H1 (cell line): ENCODE measurements around the gene ADGRA3. TPM values are rescaled to one million over a fixed set of nuclear protein-coding genes. Genes with fewer than 3 reads are reported as not detected.

Source experiments
- CTCF ChIA-PET: fragments of 300-600 bp; sonication (Branson Sonifier 250); formaldehyde crosslinking; loops from one replicate; lab custom pipeline; 2021; ENCODE audit not compliant: partially characterized antibody; lab: Charles Lee
- POLR2A ChIA-PET: fragments of 300-600 bp; sonication (Branson Sonifier 250); formaldehyde crosslinking; loops from one replicate; lab custom pipeline; 2021; ENCODE audit warnings: inconsistent platforms; ENCODE audit not compliant: partially characterized antibody; lab: Charles Lee
- DNase-seq, 2 experiments: peaks; one replicate each; pipeline versions ENCODE4 v3.0.0 to v3.0.0-alpha.2; 2010 to 2022; ENCODE audit warnings: low spot score in 2 of 2, low read depth in 1 of 2, mixed read lengths in 1 of 2
- FAIRE-seq: peaks from 2 replicates; lab custom pipeline; 2011; peaks lifted over from hg19 to GRCh38; lab: Jason Lieb, UNC
- H2AFZ ChIP-seq: 2 replicates; pipeline ENCODE4 v1.8.1; 2012; ENCODE audit warnings: low read length, inconsistent platforms
- H2AK5ac ChIP-seq: 2 replicates; pipeline ENCODE4 v1.6.1; 2013; ENCODE audit warnings: low read depth, low read length
- H2BK120ac ChIP-seq: replicated peaks from 2 replicates; pipeline ENCODE3; 2013; ENCODE audit warnings: low read depth, low read length, inconsistent platforms
- H2BK12ac ChIP-seq: 2 replicates; pipeline ENCODE4 v1.6.1; 2013; ENCODE audit warnings: low read depth, low read length
- H2BK15ac ChIP-seq: 2 replicates; pipeline ENCODE4 v1.6.1; 2013; ENCODE audit warnings: low read length
- H2BK20ac ChIP-seq: 2 replicates; pipeline ENCODE4 v1.6.1; 2013; ENCODE audit warnings: low read length
- H2BK5ac ChIP-seq: 2 replicates; pipeline ENCODE4 v1.6.1; 2013; ENCODE audit warnings: low read depth, low read length
- H3K14ac ChIP-seq: 2 replicates; pipeline ENCODE4 v1.6.1; 2013; ENCODE audit warnings: inconsistent platforms; ENCODE audit not compliant: insufficient read length
- H3K18ac ChIP-seq: 2 replicates; pipeline ENCODE4 v1.6.1; 2013; ENCODE audit warnings: low read length; ENCODE audit errors: extremely low read depth
- H3K23ac ChIP-seq: 2 replicates; pipeline ENCODE4 v1.6.1; 2013; ENCODE audit warnings: inconsistent platforms; ENCODE audit not compliant: insufficient read length
- H3K23me2 ChIP-seq: 2 replicates; pipeline ENCODE4 v1.6.1; 2013; ENCODE audit warnings: low read depth, low read length
- H3K27ac ChIP-seq: 2 replicates; pipeline ENCODE4 v1.6.1; 2011; ENCODE audit warnings: low read depth, low read length, inconsistent platforms
- H3K27me3 ChIP-seq, 4 experiments: replicated peaks in 1 of 4; 1 replicate in 1 of 4; 2 replicates in 3 of 4; pipeline versions ENCODE4 v1.6.1 to v1.8.1; 2011 to 2013; ENCODE audit warnings: low read length in 3 of 4, mild to moderate bottlenecking in 3 of 4, inconsistent platforms in 2 of 4, mixed read lengths in 2 of 4, moderate library complexity in 1 of 4; ENCODE audit not compliant: control insufficient read depth in 3 of 4, insufficient read depth in 3 of 4; ENCODE audit errors: extremely low read depth in 1 of 4
- H3K36me3 ChIP-seq, 4 experiments: 2 replicates each; pipeline versions ENCODE4 v1.6.1 to v1.8.1; 2011 to 2013; ENCODE audit warnings: mild to moderate bottlenecking in 4 of 4, low read length in 3 of 4, moderate library complexity in 2 of 4, control low read depth in 1 of 4, inconsistent platforms in 1 of 4; ENCODE audit not compliant: insufficient read depth in 4 of 4, control insufficient read depth in 2 of 4
- H3K4ac ChIP-seq: replicated peaks from 2 replicates; pipeline ENCODE3; 2013; ENCODE audit warnings: low read length, low read depth, mixed read lengths, inconsistent platforms; ENCODE audit not compliant: insufficient read length
- H3K4me1 ChIP-seq, 4 experiments: replicated peaks in 1 of 4; 1 replicate in 1 of 4; 2 replicates in 3 of 4; pipeline versions ENCODE4 v1.6.1 to v1.8.1; 2011 to 2013; ENCODE audit warnings: low read length in 3 of 4, inconsistent platforms in 2 of 4, mixed read lengths in 1 of 4; ENCODE audit not compliant: insufficient read depth in 4 of 4, control insufficient read depth in 3 of 4
- H3K4me2 ChIP-seq, 2 experiments: 2 replicates each; pipeline versions ENCODE4 v1.6.1 to v1.8.1; 2011 to 2013; ENCODE audit warnings: low read depth in 2 of 2, low read length in 2 of 2, control low read depth in 1 of 2, inconsistent platforms in 1 of 2, mild to moderate bottlenecking in 1 of 2; ENCODE audit not compliant: insufficient read depth in 1 of 2
- H3K4me3 ChIP-seq, 4 experiments: fragments of 200-600, 300-600 bp in 1 of 4; sonication (generic), shearing (Covaris generic), sonication (Bioruptor Twin) in 1 of 4; 2 replicates each; pipeline versions ENCODE4 v1.5.1 to v1.8.1; 2011 to 2016; ENCODE audit warnings: low read length in 4 of 4, low read depth in 3 of 4, control low read depth in 2 of 4, inconsistent platforms in 2 of 4, mild to moderate bottlenecking in 2 of 4, mixed read lengths in 1 of 4, moderate library complexity in 1 of 4; ENCODE audit not compliant: insufficient read depth in 2 of 4; ENCODE audit errors: extremely low read depth in 1 of 4
- H3K56ac ChIP-seq: replicated peaks from 2 replicates; pipeline ENCODE3; 2013; ENCODE audit warnings: low read depth, mild to moderate bottlenecking, mixed read lengths, low read length, inconsistent platforms; ENCODE audit not compliant: insufficient read length
- H3K79me1 ChIP-seq: 2 replicates; pipeline ENCODE4 v1.6.1; 2013; ENCODE audit warnings: low read depth, low read length, control low read depth
- H3K79me2 ChIP-seq, 2 experiments: 2 replicates each; pipeline versions ENCODE4 v1.6.1 to v1.8.1; 2012 to 2013; ENCODE audit warnings: low read length in 2 of 2, mild to moderate bottlenecking in 2 of 2, inconsistent platforms in 1 of 2; ENCODE audit not compliant: insufficient read depth in 2 of 2, control insufficient read depth in 1 of 2
- H3K9ac ChIP-seq, 4 experiments: replicated peaks in 1 of 4; 1 replicate in 1 of 4; 2 replicates in 3 of 4; pipeline versions ENCODE4 v1.6.1 to v1.8.1; 2011 to 2013; ENCODE audit warnings: low read depth in 3 of 4, low read length in 3 of 4, control low read depth in 2 of 4, mild to moderate bottlenecking in 2 of 4, moderate library complexity in 2 of 4, inconsistent platforms in 1 of 4; ENCODE audit errors: extremely low read depth in 1 of 4
- H3K9me3 ChIP-seq, 2 experiments: 2 replicates each; pipeline versions ENCODE4 v1.6.1 to v1.8.1; 2012 to 2013; ENCODE audit warnings: mild to moderate bottlenecking in 2 of 2, moderate library complexity in 2 of 2, control low read depth in 1 of 2, inconsistent platforms in 1 of 2, low read depth in 1 of 2, low read length in 1 of 2, mixed read lengths in 1 of 2; ENCODE audit not compliant: insufficient read depth in 2 of 2
- H4K20me1 ChIP-seq, 2 experiments: replicated peaks in 1 of 2; 2 replicates each; pipeline versions ENCODE3 to v1.8.1; 2011 to 2013; ENCODE audit warnings: inconsistent platforms in 2 of 2, low read length in 2 of 2, mild to moderate bottlenecking in 1 of 2; ENCODE audit not compliant: insufficient read depth in 2 of 2, control insufficient read depth in 1 of 2
- H4K5ac ChIP-seq: 2 replicates; pipeline ENCODE4 v1.6.1; 2013; ENCODE audit warnings: low read length, low read depth, mixed read lengths, inconsistent platforms; ENCODE audit not compliant: insufficient read length
- H4K8ac ChIP-seq: 2 replicates; pipeline ENCODE4 v1.8.0; 2013; ENCODE audit warnings: mild to moderate bottlenecking, moderate library complexity, low read length, inconsistent platforms; ENCODE audit not compliant: insufficient read depth; ENCODE audit errors: extremely low read depth
- H4K91ac ChIP-seq: replicated peaks from 2 replicates; pipeline ENCODE3; 2013; ENCODE audit warnings: low read length, mixed read lengths, inconsistent platforms; ENCODE audit not compliant: insufficient read length
- MAFK ChIP-seq: IDR thresholded peaks from 2 replicates; pipeline ENCODE4 v1.6.1; 2012; ENCODE audit warnings: low read depth, mild to moderate bottlenecking, improper control_type of control experiment, low read length
- TBP ChIP-seq: IDR thresholded peaks from 2 replicates; pipeline ENCODE4 v1.6.1; 2011; ENCODE audit warnings: low read depth, low read length, improper control_type of control experiment
- WGBS, 2 experiments: shearing (Covaris generic) in 1 of 2; methylation state at CpG; one replicate each; pipeline versions ENCODE4 v1.1.6 to v1.1.7; 2013 to 2015; ENCODE audit warnings: low lambda C conversion rate in 2 of 2, mixed read lengths in 2 of 2, inconsistent platforms in 1 of 2, low coverage in 1 of 2, missing lambda C conversion rate in 1 of 2; ENCODE audit not compliant: insufficient replicate concordance in 2 of 2, insufficient coverage in 1 of 2, insufficient read length in 1 of 2; ENCODE audit errors: extremely low coverage in 1 of 2, missing lambda C conversion rate in 1 of 2; 5-methylcytosine and 5-hydroxymethylcytosine counted together
- polyA plus RNA-seq, 7 experiments: library from polyadenylated mRNA; depleted of rRNA in 3 of 7; stranded (reverse) in 5 of 7; unstranded in 2 of 7; fragments of >200 nt in 5 of 7; fragments of 200-250 nt in 2 of 7; gene quantifications; 1 replicate in 5 of 7; 2 replicates in 1 of 7; 4 replicates in 1 of 7; pipeline versions ENCODE4 v1.2.1 to v1.2.3, GENCODE V29; 2011 to 2013; ENCODE audit warnings: missing spikeins in 2 of 7, mixed read lengths in 2 of 7
- total RNA-seq: library from RNA; stranded (reverse); fragmentation: NEBNext Ultra II Directional; extraction: Animal tissue kit (Norgen Biotek cat#: 25700); gene quantifications from 2 replicates; pipeline ENCODE4 v1.2.1, GENCODE V29; 2021

ADGRA3 gene
- total and polyA plus RNA-seq, 2 of the 8 experiments (the other 6 are each of a cell fraction or from before 2014, with no cell fraction given): 31.5 to 63.0 TPM

GRCh38 chr4:22369901-22370562, 145.8 kb downstream of the ADGRA3 start:
- no peak for FAIRE-seq

More at GRCh38 chr4:22369901-22370562, 145.8 kb downstream of the ADGRA3 start:
- H3K9ac ChIP-seq: no peak overlapping the region
- ChIA-PET CTCF (interaction anchor here (0.6 to 1.9 kb wide), 8 partner anchors 9 to 581 kb away, joined by 3 to 11 read pairs (median 4); partner anchors contain the start of gene GBA3), POLR2A (no interaction called here)
- H2BK15ac ChIP-seq: no peak overlapping the region
- no peaks in the 10 kb centered on the region for H3K4me1 ChIP-seq
- DNase-seq: no peak
- H3K79me1 ChIP-seq: no peaks in the 10 kb centered on the region
- no peak overlapping the region for H2BK20ac ChIP-seq
- no peaks in the 10 kb centered on the region for H3K36me3 ChIP-seq
- H3K4me2 ChIP-seq: no peak overlapping the region
- no peak overlapping the region for H3K23ac ChIP-seq
- TF ChIP-seq MAFK: no peak
- no peak for TF ChIP-seq TBP
- WGBS, 2 experiments: 86 to 100% methylated on average over 1 to 8 of the region's 8 CpGs
- H2AFZ ChIP-seq: no peak overlapping the region
- H3K79me2 ChIP-seq: no peaks in the 10 kb centered on the region
- H3K56ac ChIP-seq: no peak overlapping the region
- H3K23me2 ChIP-seq: no peaks in the 10 kb centered on the region
- H3K9me3 ChIP-seq: no peaks in the 10 kb centered on the region
- no peak overlapping the region for H4K5ac ChIP-seq
- no peak overlapping the region for H2BK12ac ChIP-seq
- H3K18ac ChIP-seq: no peak overlapping the region
- H2BK5ac ChIP-seq: no peak overlapping the region
- H3K27ac ChIP-seq: no peak overlapping the region
- H3K27me3 ChIP-seq: no peaks in the 10 kb centered on the region
- H3K4me3 ChIP-seq: no peak overlapping the region
- H2BK120ac ChIP-seq: no peak overlapping the region
- no peaks in the 10 kb centered on the region for H4K20me1 ChIP-seq
- H4K8ac ChIP-seq: no peak overlapping the region; the same call in 1 of the 2 replicates
- H3K4ac ChIP-seq: no peak overlapping the region
- H4K91ac ChIP-seq: no peak overlapping the region
- H2AK5ac ChIP-seq: no peak overlapping the region
- H3K14ac ChIP-seq: no peak overlapping the region
